Measurements from ENCODE around the gene ING4.

Gene ING4

DNA sequence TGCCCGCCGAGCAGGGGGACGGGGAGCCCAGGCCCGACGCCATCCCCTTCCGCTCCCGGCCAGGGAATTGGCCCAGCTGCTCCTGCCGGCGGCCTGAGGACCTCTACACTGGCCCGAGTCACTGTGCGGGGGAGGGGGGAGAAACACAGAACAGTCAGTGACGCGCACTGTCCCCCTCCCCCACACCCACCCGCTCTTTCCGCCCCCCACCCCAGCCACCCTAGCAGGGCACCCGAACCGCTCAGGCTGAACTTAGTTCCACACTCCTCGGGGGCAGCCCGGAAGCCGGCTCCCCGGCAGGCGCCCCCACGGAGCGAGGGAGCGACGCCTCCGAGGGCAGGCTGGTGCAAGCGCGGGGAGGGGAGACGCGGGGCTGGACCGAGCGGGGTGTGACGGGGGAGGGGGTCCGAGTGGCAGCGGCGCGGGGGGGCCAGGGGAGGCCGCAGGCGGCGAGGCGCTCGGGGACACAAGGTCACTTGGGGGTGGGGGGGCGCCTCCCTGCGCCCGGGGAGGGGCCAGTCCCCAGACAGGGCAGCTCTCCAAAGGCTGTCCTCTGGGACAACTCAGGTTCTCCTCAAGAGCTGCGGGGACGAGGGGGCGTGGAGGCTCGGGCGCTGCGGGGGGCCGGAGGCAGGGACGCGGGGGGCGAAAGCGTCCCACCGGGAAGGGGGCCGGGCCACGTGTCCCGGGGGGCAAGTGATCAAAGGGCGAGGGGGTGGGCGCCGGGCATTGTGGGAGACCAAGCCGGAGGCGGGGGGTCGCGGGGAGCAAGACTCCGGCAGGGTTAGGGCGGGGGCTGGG is 56.4 kb downstream of the ING4 start:
- no peak for DNase-seq (ENCODE audit: low read depth)

DNA sequence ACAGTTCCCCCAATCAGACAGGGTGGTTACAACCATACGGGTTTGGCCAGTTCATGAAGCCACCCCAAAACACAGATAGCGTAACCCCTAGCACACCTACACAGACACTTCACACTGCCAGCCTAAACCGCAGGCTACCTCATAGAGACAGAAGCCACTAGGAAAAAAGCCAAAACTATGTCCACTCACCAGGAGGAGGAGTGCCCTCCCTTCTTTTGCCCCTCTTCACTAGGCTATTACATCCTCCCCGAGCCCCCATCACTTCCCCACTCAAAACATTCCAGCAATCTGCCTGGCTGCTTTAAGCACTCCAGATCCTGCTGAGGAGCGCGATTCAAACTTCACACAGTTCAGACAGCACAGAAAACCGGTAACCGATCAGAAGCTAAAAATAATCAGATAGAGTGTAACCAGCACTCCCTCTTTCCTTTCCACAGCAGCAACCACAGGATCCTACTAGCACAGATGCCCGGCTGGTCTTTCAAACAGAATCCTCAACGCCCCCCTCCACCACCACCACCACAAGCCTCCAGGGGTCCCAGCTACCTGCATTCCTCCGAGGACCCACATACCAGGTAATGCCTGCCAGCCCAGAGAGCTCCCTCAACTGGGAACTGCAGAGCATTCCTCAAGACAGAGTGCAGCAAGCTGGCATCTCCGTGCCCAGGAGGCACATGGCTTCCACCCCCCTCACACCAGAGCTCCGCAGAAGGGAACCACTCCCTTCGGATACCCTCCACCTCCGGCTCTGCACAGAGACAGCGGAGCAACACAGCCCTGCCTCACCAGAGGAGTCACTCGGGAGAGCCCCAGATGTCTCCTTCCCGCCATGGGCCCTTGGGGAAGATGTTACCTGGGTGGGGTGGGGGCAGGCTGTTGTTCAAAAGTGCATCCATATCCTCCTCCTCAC is 57.2 kb downstream of the ING4 start:
- no peak for DNase-seq (ENCODE audit: low read depth)

DNA sequence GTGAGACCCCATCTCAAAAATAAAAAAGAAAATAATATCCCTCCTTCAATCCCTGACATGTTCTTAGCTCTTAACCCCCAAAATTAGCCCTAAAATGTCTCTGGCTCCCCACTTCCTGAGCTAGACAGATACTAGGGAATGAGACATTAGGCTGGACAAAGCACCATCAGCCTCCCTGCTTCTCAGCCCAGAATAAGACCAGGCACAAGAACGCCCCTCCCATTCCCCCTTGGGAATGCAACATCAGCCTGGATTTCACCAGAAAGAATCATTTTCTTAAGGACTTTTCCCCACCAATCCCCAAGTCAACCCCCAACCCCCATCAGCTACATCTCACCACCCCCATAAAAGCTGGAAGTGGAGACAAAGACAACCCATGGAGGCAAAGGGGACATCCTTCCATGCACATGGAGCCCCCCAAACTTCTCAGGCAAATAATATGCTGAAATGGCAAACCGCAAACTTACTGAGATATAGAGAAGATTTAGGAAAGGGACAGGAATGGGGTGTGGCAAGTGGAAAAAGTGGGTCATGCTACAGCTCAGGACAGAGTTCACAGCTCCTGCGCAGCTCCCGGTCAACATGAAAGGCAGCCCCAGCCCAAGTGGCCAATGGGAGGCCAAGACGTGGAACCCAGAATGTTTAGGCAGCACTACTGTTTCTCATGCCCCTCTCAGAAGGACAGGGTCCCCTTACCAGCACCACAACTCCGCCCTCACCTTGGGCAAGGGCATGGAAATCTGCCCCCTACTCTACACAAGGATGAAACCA is 58.5 kb downstream of the ING4 start:
- DNase-seq (ENCODE audit: low read depth): no peak

- DNase-seq (ENCODE audit: low read depth): no peak
These were observed 59.8 kb downstream of the ING4 start for GRCh38 chr12:6603095-6603567.

DNA sequence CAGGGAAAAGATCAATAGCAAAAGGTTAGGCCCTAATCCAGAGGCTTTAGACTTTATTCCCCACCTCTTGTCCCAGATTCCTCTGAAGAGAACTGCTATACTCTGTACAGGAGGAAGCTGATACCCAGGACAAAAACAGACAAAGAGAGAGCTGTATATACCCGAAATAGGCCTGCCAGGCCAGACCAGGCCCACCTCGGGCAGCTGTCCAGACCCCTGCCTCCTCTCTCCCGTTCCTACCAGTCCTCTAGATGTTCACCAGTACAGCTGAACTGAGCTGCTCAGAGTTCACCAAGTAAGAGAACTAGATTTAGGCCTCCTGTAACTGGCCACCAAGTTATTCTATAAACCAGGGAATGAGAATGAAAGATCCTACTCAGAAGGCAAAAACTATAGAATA is 60.4 kb downstream of the ING4 start:
- no peak for DNase-seq (ENCODE audit: low read depth)

Data from GM04504 (cell line).